ENCODE measurements around the gene MTERF4. TPM values are rescaled to one million over a fixed set of nuclear protein-coding genes. Genes with fewer than 3 reads are reported as not detected.
A peak's percentile ranks its signal among the peaks of the same experiment; 100 is the strongest.

The MTERF4 gene
- total and polyA plus RNA-seq, 5 donors from 2014 or later: 50.0 to 105 (median 65.1) TPM

DNA sequence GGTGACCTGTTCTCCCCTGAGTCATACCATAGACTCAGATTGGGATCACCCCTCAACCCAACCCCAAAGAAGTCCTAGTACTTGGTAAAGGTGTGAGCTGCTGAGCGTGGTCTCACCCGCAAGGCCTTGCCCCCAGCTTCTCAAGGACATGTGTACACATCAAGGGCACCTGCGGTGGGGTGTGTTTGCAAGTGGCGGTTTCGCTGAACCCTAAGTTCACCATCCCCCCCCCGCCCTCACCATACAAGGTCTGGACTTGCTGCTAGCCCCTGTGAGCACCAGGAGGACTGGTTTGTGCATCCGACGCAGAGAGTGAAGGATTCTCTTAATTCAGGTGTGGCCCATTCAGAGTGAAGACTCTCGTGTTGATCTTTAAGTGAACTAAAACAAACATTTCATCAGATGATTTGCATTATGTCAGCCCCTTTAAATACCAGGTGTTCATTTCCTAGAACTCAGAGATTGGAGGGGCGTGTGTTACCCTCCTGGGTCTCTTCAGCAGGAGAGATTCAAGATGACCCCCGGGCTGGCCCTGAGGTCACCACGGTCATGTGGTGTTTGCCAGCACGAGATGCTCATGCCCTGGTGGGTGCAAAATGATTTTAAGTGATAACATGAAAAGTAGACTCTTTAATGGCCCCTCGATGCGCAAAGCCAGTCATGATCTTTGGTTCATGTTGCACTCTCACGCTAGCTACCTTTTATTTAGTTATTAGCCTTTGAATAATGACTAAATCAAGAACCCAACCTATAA lies 27.8 kb downstream of the MTERF4 start:
- Mint-ChIP-seq H3K36me3 (peaks cover 23% of the 10 kb centered on the region), H3K27me3 (no peaks in the 10 kb centered on the region), H3K4me1 (peaks cover 0 to 15% (median 12%) of the 10 kb centered on the region in 4 donors), H3K4me3 (no peak overlapping the region), H3K27ac (no peak overlapping the region), H3K9me3 (no peaks in the 10 kb centered on the region)
- no peak for DNase-seq
- Histone ChIP-seq H3K4me1 (ENCODE audit: control insufficient read depth, insufficient read depth, low read length, poor library complexity, severe bottlenecking) (no peaks in the 10 kb centered on the region), H3K27ac (ENCODE audit: insufficient read depth, low read length, poor library complexity, severe bottlenecking) (no peak overlapping the region), H3K36me3 (ENCODE audit: control insufficient read depth, insufficient read depth, low read length) (peaks cover 18% of the 10 kb centered on the region), H3K9me3 (ENCODE audit: control insufficient read depth in 2 of 2, low read length in 2 of 2) (no peaks in the 10 kb centered on the region), H3K27me3 (ENCODE audit: control insufficient read depth, insufficient read depth, low read length) (no peaks in the 10 kb centered on the region), H3K4me3 (ENCODE audit: low read depth, low read length) (no peak overlapping the region)
- no peak for ATAC-seq (ENCODE audit: low read depth in 2 of 2)

DNA sequence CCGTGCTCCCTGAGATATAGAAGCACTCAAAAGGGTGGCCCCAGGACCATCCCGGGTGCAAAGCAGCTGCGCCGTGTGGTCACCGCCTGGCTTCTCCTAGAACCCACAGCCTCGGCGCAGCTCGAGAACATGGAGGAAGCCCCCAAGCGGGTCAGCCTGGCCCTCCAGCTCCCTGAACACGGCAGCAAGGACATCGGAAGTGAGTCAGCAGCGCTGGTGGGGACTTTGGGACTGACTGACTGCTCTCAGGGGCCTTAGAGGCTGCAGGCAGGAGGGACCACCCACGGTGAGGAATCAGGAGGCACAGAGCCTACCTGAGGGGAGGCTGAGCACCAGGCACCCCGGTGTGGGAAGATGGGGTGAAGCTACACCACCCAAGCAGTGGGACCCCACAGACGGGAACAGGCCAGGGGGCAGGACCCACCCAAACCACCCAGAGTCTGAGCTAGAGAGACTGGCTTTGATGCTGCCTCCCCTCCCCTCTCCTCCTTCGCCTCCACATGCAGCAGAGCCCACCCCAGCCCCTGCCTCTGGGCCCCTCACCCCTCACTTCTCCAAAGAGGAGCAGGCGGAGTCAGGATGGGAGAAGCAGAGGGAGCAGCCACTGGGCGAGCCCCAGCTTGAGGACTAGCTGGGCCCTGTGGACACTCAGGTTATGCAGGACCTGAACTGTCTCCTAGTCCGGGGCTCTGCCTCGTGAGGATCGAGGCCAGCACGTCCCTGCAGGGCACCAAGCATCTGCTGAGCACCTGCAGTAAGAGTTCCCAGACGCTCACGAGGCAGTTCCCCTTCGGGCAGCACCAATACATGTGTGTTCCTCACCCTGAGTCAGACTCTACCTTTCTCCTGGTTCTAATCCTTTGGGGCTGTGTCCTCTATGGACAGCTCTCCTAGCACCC lies 28.7 kb downstream of the MTERF4 start:
- no peak overlapping the region for H3K27ac Mint-ChIP-seq

DNA sequence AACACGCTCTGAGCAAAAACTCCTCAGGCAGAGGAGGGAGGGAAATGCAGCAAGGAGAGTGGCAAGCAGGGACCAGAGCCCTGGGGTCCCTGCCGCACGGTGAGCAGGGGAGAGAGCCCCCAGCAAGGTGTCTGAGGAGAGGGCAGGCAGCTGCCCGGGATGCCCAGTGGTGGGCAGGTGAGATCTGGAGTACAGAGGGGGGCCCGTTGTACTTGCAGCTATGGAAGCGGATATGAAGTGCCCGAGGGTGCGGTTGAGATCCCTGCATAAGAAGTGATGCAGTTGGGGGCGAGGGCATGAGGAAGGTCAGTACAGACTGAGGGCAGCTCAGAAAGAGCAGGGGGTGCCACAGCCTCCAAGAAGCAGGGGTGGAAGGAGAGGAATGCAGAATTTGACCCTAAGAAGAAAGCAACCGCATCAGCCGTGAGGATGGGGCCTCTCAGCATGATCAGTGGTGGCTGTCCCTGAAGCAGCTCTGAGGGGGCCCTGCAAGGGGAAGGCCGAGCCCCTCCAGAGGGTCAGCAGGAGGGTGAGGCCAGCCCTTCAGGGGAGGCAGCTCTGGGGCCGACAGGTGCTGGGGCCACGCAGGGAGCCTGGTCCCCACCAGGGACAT lies 29.4 kb downstream of the MTERF4 start:
- Histone ChIP-seq H3K9me3 (ENCODE audit: control insufficient read depth in 2 of 2, low read length in 2 of 2) (no peaks in the 10 kb centered on the region), H3K36me3 (ENCODE audit: control insufficient read depth, insufficient read depth, low read length) (peaks cover 18% of the 10 kb centered on the region), H3K4me3 (ENCODE audit: low read depth, low read length) (no peak overlapping the region), H3K27ac (ENCODE audit: insufficient read depth, low read length, poor library complexity, severe bottlenecking) (no peak overlapping the region), H3K27me3 (ENCODE audit: control insufficient read depth, insufficient read depth, low read length) (no peaks in the 10 kb centered on the region), H3K4me1 (ENCODE audit: control insufficient read depth, insufficient read depth, low read length, poor library complexity, severe bottlenecking) (no peaks in the 10 kb centered on the region)
- peaks cover 23% of the 10 kb centered on the region for H3K36me3 Mint-ChIP-seq
- H3K9me3 Mint-ChIP-seq: no peaks in the 10 kb centered on the region
- DNase-seq (no peak), ATAC-seq (ENCODE audit: low read depth in 2 of 2) (no peak)
- H3K4me1 Mint-ChIP-seq: peaks cover 0 to 6% (median 5%) of the 10 kb centered on the region in 4 donors
- H3K4me3 Mint-ChIP-seq: no peak overlapping the region
- H3K27ac Mint-ChIP-seq: peak overlapping the region in 1 of 3 donors; percentile 83
- no peaks in the 10 kb centered on the region for H3K27me3 Mint-ChIP-seq

More for the DNA sequence above, 28.7 kb downstream of the MTERF4 start:
- Mint-ChIP-seq H3K36me3 (peaks cover 23% of the 10 kb centered on the region), H3K9me3 (no peaks in the 10 kb centered on the region), H3K4me1 (peaks cover 0 to 12% (median 10%) of the 10 kb centered on the region in 4 donors), H3K4me3 (no peak overlapping the region), H3K27me3 (no peaks in the 10 kb centered on the region)
- no peak overlapping the region for H3K27ac ChIP-seq (ENCODE audit: insufficient read depth, low read length, poor library complexity, severe bottlenecking)
- H3K27me3 ChIP-seq (ENCODE audit: control insufficient read depth, insufficient read depth, low read length): no peaks in the 10 kb centered on the region
- no peak for DNase-seq
- H3K4me3 ChIP-seq (ENCODE audit: low read depth, low read length): no peak overlapping the region
- no peaks in the 10 kb centered on the region for H3K9me3 ChIP-seq (ENCODE audit: control insufficient read depth in 2 of 2, low read length in 2 of 2)
- no peak for ATAC-seq (ENCODE audit: low read depth in 2 of 2)
- H3K36me3 ChIP-seq (ENCODE audit: control insufficient read depth, insufficient read depth, low read length): peaks cover 18% of the 10 kb centered on the region
- no peaks in the 10 kb centered on the region for H3K4me1 ChIP-seq (ENCODE audit: control insufficient read depth, insufficient read depth, low read length, poor library complexity, severe bottlenecking)

DNA sequence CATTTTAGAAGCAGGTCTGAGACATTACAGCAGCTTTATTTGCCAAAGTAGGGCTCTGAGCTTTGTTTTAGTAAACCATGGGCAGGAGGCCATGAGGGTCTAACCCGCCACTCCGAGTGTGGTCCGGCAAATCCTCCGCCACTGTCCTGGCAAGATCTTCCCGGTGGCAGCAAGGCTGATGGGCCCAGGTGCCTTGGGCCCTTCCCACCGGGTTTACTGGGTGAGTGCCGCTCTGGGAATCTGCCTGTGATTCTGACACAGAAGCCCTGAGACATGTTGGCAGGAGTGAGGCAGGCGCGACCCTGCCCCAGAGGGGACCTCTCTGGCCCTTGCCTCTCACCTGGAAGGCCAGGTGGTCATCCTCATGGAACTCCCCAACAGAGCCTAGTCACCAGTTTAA lies 29.9 kb downstream of the MTERF4 start:
- Mint-ChIP-seq H3K27ac (peak overlapping the region in 2 of 3 donors; percentile 48 to 83), H3K4me1 (peaks cover 0 to 3% (median 1%) of the 10 kb centered on the region in 4 donors), H3K9me3 (no peaks in the 10 kb centered on the region), H3K27me3 (no peaks in the 10 kb centered on the region), H3K4me3 (no peak overlapping the region), H3K36me3 (peaks cover 23% of the 10 kb centered on the region)
- Histone ChIP-seq H3K9me3 (ENCODE audit: control insufficient read depth in 2 of 2, low read length in 2 of 2) (no peaks in the 10 kb centered on the region), H3K4me1 (ENCODE audit: control insufficient read depth, insufficient read depth, low read length, poor library complexity, severe bottlenecking) (no peaks in the 10 kb centered on the region), H3K36me3 (ENCODE audit: control insufficient read depth, insufficient read depth, low read length) (peaks cover 18% of the 10 kb centered on the region), H3K4me3 (ENCODE audit: low read depth, low read length) (no peak overlapping the region), H3K27ac (ENCODE audit: insufficient read depth, low read length, poor library complexity, severe bottlenecking) (no peak overlapping the region), H3K27me3 (ENCODE audit: control insufficient read depth, insufficient read depth, low read length) (no peaks in the 10 kb centered on the region)
- DNase-seq (no peak), ATAC-seq (ENCODE audit: low read depth in 2 of 2) (no peak)

DNA sequence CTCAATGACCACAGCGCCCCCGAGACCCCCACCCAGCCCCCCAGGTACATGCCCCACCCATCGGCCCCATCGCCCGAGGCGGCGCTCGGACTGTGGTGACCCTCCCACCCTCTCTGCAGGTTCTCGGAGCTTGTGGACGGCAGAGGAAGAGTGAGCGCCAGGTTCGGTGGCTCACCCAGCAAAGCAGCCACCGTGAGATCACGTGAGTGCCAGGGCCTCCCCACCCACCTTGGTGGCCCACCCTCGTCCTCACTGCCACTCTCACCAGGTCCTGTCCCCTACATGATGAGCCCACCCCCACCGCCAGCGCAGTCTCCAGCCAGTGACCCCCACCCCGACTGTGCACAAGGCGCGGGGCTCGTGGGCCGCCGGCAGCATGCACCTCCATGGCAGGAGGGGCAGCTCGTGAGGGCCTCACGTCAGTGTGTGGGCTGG lies 30.4 kb downstream of the MTERF4 start:
- Mint-ChIP-seq H3K4me1 (peaks cover 0 to 3% (median 1%) of the 10 kb centered on the region in 4 donors), H3K27ac (no peak overlapping the region), H3K36me3 (peaks cover 23% of the 10 kb centered on the region), H3K27me3 (no peaks in the 10 kb centered on the region), H3K9me3 (no peaks in the 10 kb centered on the region), H3K4me3 (no peak overlapping the region)
- Histone ChIP-seq H3K27me3 (ENCODE audit: control insufficient read depth, insufficient read depth, low read length) (no peaks in the 10 kb centered on the region), H3K27ac (ENCODE audit: insufficient read depth, low read length, poor library complexity, severe bottlenecking) (no peak overlapping the region), H3K9me3 (ENCODE audit: control insufficient read depth in 2 of 2, low read length in 2 of 2) (no peaks in the 10 kb centered on the region), H3K4me1 (ENCODE audit: control insufficient read depth, insufficient read depth, low read length, poor library complexity, severe bottlenecking) (no peaks in the 10 kb centered on the region), H3K4me3 (ENCODE audit: low read depth, low read length) (no peak overlapping the region), H3K36me3 (ENCODE audit: control insufficient read depth, insufficient read depth, low read length) (peaks cover 18% of the 10 kb centered on the region)
- DNase-seq (no peak), ATAC-seq (ENCODE audit: low read depth in 2 of 2) (no peak)

DNA sequence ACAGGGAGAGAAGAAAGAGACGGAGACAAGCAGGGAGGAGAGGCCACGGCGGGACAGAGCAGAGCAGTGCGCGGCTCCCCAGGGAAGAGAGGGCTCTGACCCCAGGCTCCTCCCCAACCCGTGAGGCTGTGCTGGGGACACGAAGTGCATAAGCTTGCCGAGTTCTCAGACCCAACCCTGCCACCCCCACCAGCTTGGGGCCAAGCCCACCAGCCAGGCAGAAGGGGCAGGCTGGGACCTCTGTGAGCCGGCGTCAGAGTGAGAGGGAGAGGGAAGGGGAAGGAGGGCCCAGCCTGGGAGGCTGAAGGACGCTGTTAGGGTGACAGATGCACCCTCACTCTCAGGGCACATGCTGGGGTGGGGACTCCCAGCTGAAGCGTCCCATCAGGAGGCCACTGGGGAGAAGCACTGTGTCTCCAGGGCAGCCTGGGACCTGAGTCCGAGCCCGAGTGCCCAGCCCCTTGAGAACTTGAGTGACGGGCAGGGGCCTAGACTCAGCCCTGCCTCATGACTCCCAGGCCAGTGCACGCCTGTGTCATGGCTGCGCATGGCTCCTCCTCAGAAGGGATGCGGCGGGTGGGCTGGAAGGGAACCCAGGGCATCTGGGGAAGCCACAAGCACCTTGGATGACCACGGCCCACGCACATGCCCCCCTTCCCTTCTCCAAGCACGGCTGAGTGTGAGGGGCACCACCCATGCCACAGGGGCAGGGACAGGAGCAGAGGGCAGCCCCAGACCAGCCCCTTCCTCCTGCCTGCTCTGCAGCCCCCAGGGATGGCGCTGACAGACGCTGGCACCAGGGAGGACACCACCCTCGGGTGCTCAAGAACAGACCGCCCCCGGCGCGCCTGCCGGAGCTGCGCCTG lies 31.0 kb downstream of the MTERF4 start:
- no peak overlapping the region for H3K27ac Mint-ChIP-seq

DNA sequence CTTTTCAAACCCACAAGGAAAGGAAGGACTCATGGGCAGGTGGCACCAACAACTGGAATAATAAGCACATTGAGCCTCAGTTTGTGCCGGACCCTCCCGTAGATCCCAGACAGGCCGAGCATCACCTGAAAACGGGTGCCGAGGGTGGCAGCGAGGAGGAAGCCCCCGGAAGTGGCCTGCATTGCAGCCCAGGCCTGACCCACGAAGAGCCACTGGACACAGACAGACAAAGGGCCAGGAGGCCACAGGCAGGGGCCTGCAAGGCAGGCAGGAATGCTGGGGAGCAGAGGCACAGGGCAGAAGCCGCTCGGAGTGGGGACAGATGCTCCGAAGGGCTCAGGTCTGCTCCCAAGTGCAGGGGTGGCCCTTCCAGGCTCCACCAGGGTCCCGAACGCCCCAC lies 31.7 kb downstream of the MTERF4 start:
- H3K27ac Mint-ChIP-seq: peak overlapping the region in 2 of 3 donors; percentile 55 to 69
- DNase-seq: no peak

More for the DNA sequence above, 31.0 kb downstream of the MTERF4 start:
- Histone ChIP-seq H3K36me3 (ENCODE audit: control insufficient read depth, insufficient read depth, low read length) (peaks cover 18% of the 10 kb centered on the region), H3K9me3 (ENCODE audit: control insufficient read depth in 2 of 2, low read length in 2 of 2) (no peaks in the 10 kb centered on the region), H3K4me1 (ENCODE audit: control insufficient read depth, insufficient read depth, low read length, poor library complexity, severe bottlenecking) (no peaks in the 10 kb centered on the region), H3K4me3 (ENCODE audit: low read depth, low read length) (no peak overlapping the region), H3K27me3 (ENCODE audit: control insufficient read depth, insufficient read depth, low read length) (no peaks in the 10 kb centered on the region), H3K27ac (ENCODE audit: insufficient read depth, low read length, poor library complexity, severe bottlenecking) (no peak overlapping the region)
- ATAC-seq (ENCODE audit: low read depth in 2 of 2) (no peak), DNase-seq (no peak)
- Mint-ChIP-seq H3K4me1 (peaks cover 0 to 5% (median 1%) of the 10 kb centered on the region in 4 donors), H3K9me3 (no peaks in the 10 kb centered on the region), H3K4me3 (no peak overlapping the region), H3K27me3 (no peaks in the 10 kb centered on the region), H3K36me3 (peaks cover 23% of the 10 kb centered on the region)

More for the DNA sequence above, 31.7 kb downstream of the MTERF4 start:
- ATAC-seq (ENCODE audit: low read depth in 2 of 2): no peak
- Histone ChIP-seq H3K36me3 (ENCODE audit: control insufficient read depth, insufficient read depth, low read length) (peaks cover 15% of the 10 kb centered on the region), H3K4me3 (ENCODE audit: low read depth, low read length) (no peak overlapping the region), H3K27me3 (ENCODE audit: control insufficient read depth, insufficient read depth, low read length) (no peaks in the 10 kb centered on the region), H3K9me3 (ENCODE audit: control insufficient read depth in 2 of 2, low read length in 2 of 2) (no peaks in the 10 kb centered on the region), H3K4me1 (ENCODE audit: control insufficient read depth, insufficient read depth, low read length, poor library complexity, severe bottlenecking) (no peaks in the 10 kb centered on the region), H3K27ac (ENCODE audit: insufficient read depth, low read length, poor library complexity, severe bottlenecking) (no peak overlapping the region)
- Mint-ChIP-seq H3K27me3 (no peaks in the 10 kb centered on the region), H3K9me3 (no peaks in the 10 kb centered on the region), H3K4me1 (peaks cover 0 to 6% (median 0%) of the 10 kb centered on the region in 4 donors), H3K36me3 (peaks cover 19% of the 10 kb centered on the region), H3K4me3 (no peak overlapping the region)
